Stimulated activated CD4-positive, alpha-beta T cell treated with anti-CD3 and anti-CD28 coated beads, Interleukin-1b, Interleukin-23, amount 100 ng/mL, for 4 hours (primary cell): ENCODE measurements around the gene CLEC3B.
"Not testable (repeated sequence)": the region's sequence is repeated elsewhere in the genome, so short reads cannot be mapped to it uniquely, and the experiment has no call there.

ENCODE experiments used
- DNase-seq, 2 donors: peaks; one replicate each; pipeline ENCODE4 v3.0.0-alpha.2; 2020; ENCODE audit warnings: low read depth in 2 of 2

CLEC3B gene

GRCh38 chr3:45035441-45036301 lies 9.6 kb downstream of the CLEC3B start:
- peak in 1 of 2 donors; percentile 15 for DNase-seq

GRCh38 chr3:45037720-45038455 lies 11.8 kb downstream of the CLEC3B start:
- DNase-seq: peak; percentile 80 to 90

- DNase-seq: no peak
Observed at GRCh38 chr3:45041666-45042065, 15.6 kb downstream of the CLEC3B start.

GRCh38 chr3:45042162-45042561 lies 16.1 kb downstream of the CLEC3B start:
- DNase-seq: no peak

GRCh38 chr3:45043728-45044299 lies 17.7 kb downstream of the CLEC3B start:
- DNase-seq: no peak

- DNase-seq: no peak
Observed at GRCh38 chr3:45048244-45048643, 22.1 kb downstream of the CLEC3B start.

- DNase-seq: no peak
Observed at GRCh38 chr3:45049807-45050206, 23.7 kb downstream of the CLEC3B start.

- no peak for DNase-seq
Observed at GRCh38 chr3:45051685-45052084, 25.6 kb downstream of the CLEC3B start.

GRCh38 chr3:45053805-45054195 lies 27.7 kb downstream of the CLEC3B start:
- not testable (repeated sequence) for DNase-seq

- DNase-seq: no peak
Observed at GRCh38 chr3:45054196-45054857, 28.2 kb downstream of the CLEC3B start.

GRCh38 chr3:45055032-45055410 lies 28.9 kb downstream of the CLEC3B start:
- no peak for DNase-seq

- no peak for DNase-seq
Observed at GRCh38 chr3:45055411-45056143, 29.5 kb downstream of the CLEC3B start.

- DNase-seq: no peak
Observed at GRCh38 chr3:45056608-45057301, 30.7 kb downstream of the CLEC3B start.

GRCh38 chr3:45057557-45057956 lies 31.5 kb downstream of the CLEC3B start:
- DNase-seq: no peak

GRCh38 chr3:45059132-45059531 lies 33.0 kb downstream of the CLEC3B start:
- DNase-seq: no peak

- no peak for DNase-seq
Observed at GRCh38 chr3:45060165-45060892, 34.2 kb downstream of the CLEC3B start.

GRCh38 chr3:45062697-45063070 lies 36.6 kb downstream of the CLEC3B start:
- no peak for DNase-seq

GRCh38 chr3:45064512-45065372 lies 38.6 kb downstream of the CLEC3B start:
- peak; percentile 28 to 70 for DNase-seq

- DNase-seq: no peak
Observed at GRCh38 chr3:45065373-45065720, 39.2 kb downstream of the CLEC3B start.
